ENCODE measurements around the gene ARHGEF28.

Gene ARHGEF28

GRCh38 chr5:73922875-73923557, 297.0 kb downstream of the ARHGEF28 start:
- in situ Hi-C loops (cut with HindIII; ENCODE audit: low pct_ligation_motif_present, low sequenced_read_pairs), result loop anchor here (25.0 kb wide), 1 partner anchor 739 kb away; no protein-coding TSS in a partner anchor
- DNase-seq, result no peak
- TF ChIP-seq CTCF (IDR thresholded peaks at IDR 0.05; ENCODE audit: low read depth, low read length, missing control alignments), result no peak
- no peak overlapping the region for H3K4me3 ChIP-seq (ENCODE audit: low read depth, low read length)
- H3K27me3 ChIP-seq (replicated peaks), result no peaks in the 10 kb centered on the region
- no peaks in the 10 kb centered on the region for H3K36me3 ChIP-seq (replicated peaks)
- no peak overlapping the region for H3K27ac ChIP-seq

- no peak for DNase-seq
Measured at GRCh38 chr5:73928476-73929070, 302.6 kb downstream of the ARHGEF28 start.

GRCh38 chr5:73935719-73936118, 309.7 kb downstream of the ARHGEF28 start:
- Histone ChIP-seq H3K27me3 (replicated peaks) (no peaks in the 10 kb centered on the region), H3K27ac (no peak overlapping the region), H3K4me3 (ENCODE audit: low read depth, low read length) (no peak overlapping the region), H3K36me3 (replicated peaks) (no peaks in the 10 kb centered on the region)
- no peak for DNase-seq
- no peak for TF ChIP-seq CTCF (IDR thresholded peaks at IDR 0.05; ENCODE audit: low read depth, low read length, missing control alignments)
- in situ Hi-C loops (cut with HindIII; ENCODE audit: low pct_ligation_motif_present, low sequenced_read_pairs), result no loop called here

More at GRCh38 chr5:73928476-73929070, 302.6 kb downstream of the ARHGEF28 start:
- no peaks in the 10 kb centered on the region for H3K27me3 ChIP-seq (replicated peaks)
- TF ChIP-seq CTCF (IDR thresholded peaks at IDR 0.05; ENCODE audit: low read depth, low read length, missing control alignments), result no peak
- H3K27ac ChIP-seq, result no peak overlapping the region
- in situ Hi-C loops (cut with HindIII; ENCODE audit: low pct_ligation_motif_present, low sequenced_read_pairs), result no loop called here
- H3K36me3 ChIP-seq (replicated peaks), result no peaks in the 10 kb centered on the region
- no peak overlapping the region for H3K4me3 ChIP-seq (ENCODE audit: low read depth, low read length)

GRCh38 chr5:73938280-73938937, 312.4 kb downstream of the ARHGEF28 start:
- no peaks in the 10 kb centered on the region for H3K27me3 ChIP-seq (replicated peaks)
- H3K36me3 ChIP-seq (replicated peaks), result no peaks in the 10 kb centered on the region
- in situ Hi-C loops (cut with HindIII; ENCODE audit: low pct_ligation_motif_present, low sequenced_read_pairs), result no loop called here
- H3K4me3 ChIP-seq (ENCODE audit: low read depth, low read length), result no peak overlapping the region
- no peak for TF ChIP-seq CTCF (IDR thresholded peaks at IDR 0.05; ENCODE audit: low read depth, low read length, missing control alignments)
- DNase-seq, result peak; percentile 94
- peak overlapping the region; percentile 96 for H3K27ac ChIP-seq

GRCh38 chr5:73938938-73939320, 312.9 kb downstream of the ARHGEF28 start:
- in situ Hi-C loops (cut with HindIII; ENCODE audit: low pct_ligation_motif_present, low sequenced_read_pairs), result no loop called here
- H3K36me3 ChIP-seq (replicated peaks), result no peaks in the 10 kb centered on the region
- no peak for TF ChIP-seq CTCF (IDR thresholded peaks at IDR 0.05; ENCODE audit: low read depth, low read length, missing control alignments)
- DNase-seq, result peak; percentile 32
- H3K4me3 ChIP-seq (ENCODE audit: low read depth, low read length), result no peak overlapping the region
- H3K27ac ChIP-seq, result peak overlapping the region; percentile 96
- no peaks in the 10 kb centered on the region for H3K27me3 ChIP-seq (replicated peaks)

All from brain microvascular endothelial cell (primary cell).